Trophoblast cell (in vitro differentiated cells and primary cell): ENCODE results near the gene KCNJ18.
"Not testable (repeated sequence)": the region's sequence is repeated elsewhere in the genome, so short reads cannot be mapped to it uniquely, and the experiment has no call there.

Source experiments
- DNase-seq, 2 donors: peaks; one replicate each; pipeline ENCODE4 v3.0.0-alpha.2; 2016
- H2AFZ ChIP-seq: 2 replicates; pipeline ENCODE4 v1.6.1; 2013; ENCODE audit warnings: low read length, moderate library complexity, mild to moderate bottlenecking; ENCODE audit not compliant: insufficient read depth, poor library complexity
- H2AK5ac ChIP-seq: 2 replicates; pipeline ENCODE4 v1.6.1; 2013; ENCODE audit warnings: mild to moderate bottlenecking, low read length
- H2BK120ac ChIP-seq: 2 replicates; pipeline ENCODE4 v1.6.1; 2013; ENCODE audit warnings: low read length, mild to moderate bottlenecking, moderate library complexity; ENCODE audit not compliant: insufficient read depth, poor library complexity
- H2BK12ac ChIP-seq: 2 replicates; pipeline ENCODE4 v1.6.1; 2013; ENCODE audit warnings: mild to moderate bottlenecking, low read length, moderate library complexity
- H2BK5ac ChIP-seq: 2 replicates; pipeline ENCODE4 v1.6.1; 2013; ENCODE audit warnings: low read length, low read depth, moderate library complexity, mild to moderate bottlenecking; ENCODE audit not compliant: poor library complexity
- H3K14ac ChIP-seq: 2 replicates; pipeline ENCODE4 v1.6.1; 2013; ENCODE audit warnings: mild to moderate bottlenecking, low read length
- H3K18ac ChIP-seq: 2 replicates; pipeline ENCODE4 v1.6.1; 2013; ENCODE audit warnings: mild to moderate bottlenecking, low read length
- H3K23ac ChIP-seq: 2 replicates; pipeline ENCODE4 v1.6.1; 2013; ENCODE audit warnings: low read length
- H3K27ac ChIP-seq: 2 replicates; pipeline ENCODE4 v1.5.1; 2013; ENCODE audit warnings: low read depth, mild to moderate bottlenecking, inconsistent platforms, low read length, moderate library complexity
- H3K27me3 ChIP-seq: 2 replicates; pipeline ENCODE4 v1.6.1; 2013; ENCODE audit warnings: inconsistent platforms, mild to moderate bottlenecking, low read length, moderate library complexity; ENCODE audit not compliant: insufficient read depth
- H3K36me3 ChIP-seq, 2 experiments: 1 replicate in 1 of 2; 2 replicates in 1 of 2; pipeline ENCODE4 v1.6.1; 2013; ENCODE audit warnings: low read length in 2 of 2, mild to moderate bottlenecking in 2 of 2, moderate library complexity in 1 of 2; ENCODE audit not compliant: insufficient read depth in 2 of 2, control insufficient read depth in 1 of 2
- H3K4ac ChIP-seq: 2 replicates; pipeline ENCODE4 v1.6.1; 2013; ENCODE audit warnings: low read depth, mild to moderate bottlenecking, low read length, moderate library complexity
- H3K4me1 ChIP-seq, 2 experiments: 1 replicate in 1 of 2; 2 replicates in 1 of 2; pipeline ENCODE4 v1.6.1; 2013; ENCODE audit warnings: low read length in 2 of 2, mild to moderate bottlenecking in 2 of 2, moderate library complexity in 1 of 2; ENCODE audit not compliant: insufficient read depth in 2 of 2, control insufficient read depth in 1 of 2
- H3K4me2 ChIP-seq: 2 replicates; pipeline ENCODE4 v1.6.1; 2013; ENCODE audit warnings: inconsistent platforms, mild to moderate bottlenecking, low read length, moderate library complexity
- H3K4me3 ChIP-seq: 2 replicates; pipeline ENCODE4 v1.5.1; 2013; ENCODE audit warnings: mild to moderate bottlenecking, low read depth, low read length, inconsistent platforms
- H3K79me1 ChIP-seq: one replicate; pipeline ENCODE4 v1.6.1; 2013; ENCODE audit warnings: low read length
- H3K79me2 ChIP-seq: 2 replicates; pipeline ENCODE4 v1.6.1; 2013; ENCODE audit warnings: low read length, mild to moderate bottlenecking; ENCODE audit not compliant: control insufficient read depth, insufficient read depth, poor library complexity
- H3K9ac ChIP-seq: 2 replicates; pipeline ENCODE4 v1.6.1; 2013; ENCODE audit warnings: mild to moderate bottlenecking, low read length
- H3K9me3 ChIP-seq: 2 replicates; pipeline ENCODE4 v1.6.1; 2013; ENCODE audit warnings: low read depth, mild to moderate bottlenecking, control low read depth, inconsistent platforms, low read length; ENCODE audit not compliant: insufficient read depth
- H4K12ac ChIP-seq: 2 replicates; pipeline ENCODE4 v1.6.1; 2013; ENCODE audit warnings: low read depth, mild to moderate bottlenecking, low read length, moderate library complexity
- H4K8ac ChIP-seq: 2 replicates; pipeline ENCODE4 v1.6.1; 2013; ENCODE audit warnings: low read depth, mild to moderate bottlenecking, low read length, moderate library complexity
- H4K91ac ChIP-seq: one replicate; pipeline ENCODE4 v1.6.1; 2013; ENCODE audit warnings: low read depth, mild to moderate bottlenecking, low read length, moderate library complexity
- WGBS: extraction: QIAGEN DNeasy Blood & Tissue Kit; methylation state at CpG from one replicate; pipeline ENCODE4 v1.1.7; 2013; ENCODE audit warnings: missing lambda C conversion rate; ENCODE audit not compliant: insufficient read length, insufficient coverage; ENCODE audit errors: extremely low coverage; 5-methylcytosine and 5-hydroxymethylcytosine counted together

The KCNJ18 gene

DNA sequence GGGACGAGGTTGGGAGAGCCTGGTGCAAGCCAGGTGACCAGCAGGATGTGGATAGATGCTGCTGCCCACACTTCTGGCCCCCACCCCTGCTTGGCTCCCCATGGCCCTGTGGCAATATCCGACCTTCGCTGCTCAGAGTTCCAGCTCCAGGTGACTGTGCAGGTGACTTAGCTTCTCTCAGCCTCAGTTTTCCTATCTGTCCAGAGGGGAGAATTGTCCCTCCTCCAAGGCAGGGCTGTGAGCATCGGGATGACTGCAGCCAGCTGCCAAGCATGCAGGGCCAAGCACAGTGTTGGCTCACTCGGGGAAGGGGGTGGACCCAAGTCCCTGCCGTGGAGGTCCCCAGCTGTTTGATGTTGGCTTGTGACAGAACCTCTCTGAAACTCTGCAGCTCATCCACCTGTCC, 1.1 kb downstream of the KCNJ18 start:
- not testable (repeated sequence) for H4K12ac ChIP-seq, H3K4me1 ChIP-seq, H3K9ac ChIP-seq, H3K4me3 ChIP-seq, H3K27me3 ChIP-seq, H2AFZ ChIP-seq, H3K4ac ChIP-seq, H3K27ac ChIP-seq, H3K14ac ChIP-seq, H2BK5ac ChIP-seq, H2BK12ac ChIP-seq, H3K18ac ChIP-seq, H3K36me3 ChIP-seq, DNase-seq, H3K79me2 ChIP-seq, H3K79me1 ChIP-seq, H3K4me2 ChIP-seq, H4K91ac ChIP-seq, H4K8ac ChIP-seq, H3K23ac ChIP-seq, H2BK120ac ChIP-seq, H2AK5ac ChIP-seq
- peaks cover 54% of the 10 kb centered on the region for H3K9me3 ChIP-seq
- WGBS = no CpG with 5 or more reads among the region's 6 CpGs

DNA sequence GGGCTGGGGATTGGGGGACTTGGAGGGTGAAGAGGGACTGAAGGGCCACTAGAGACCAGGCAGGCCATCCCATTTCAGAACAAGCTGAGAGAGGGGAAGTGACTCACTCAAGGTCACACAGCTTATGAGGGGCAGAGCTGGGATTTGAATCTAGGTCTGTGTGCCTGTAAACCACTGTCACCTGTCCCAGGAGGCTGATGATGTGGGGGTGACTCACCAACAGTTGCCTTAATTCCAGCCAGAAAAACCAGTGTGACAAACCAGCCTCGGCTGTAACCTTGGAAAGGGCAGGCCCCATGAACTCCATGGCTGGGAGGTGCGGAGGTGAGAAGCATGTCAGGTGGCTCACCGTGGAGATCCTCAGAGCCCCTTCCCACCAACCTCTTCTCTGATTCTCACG, 1.6 kb downstream of the KCNJ18 start:
- not testable (repeated sequence) for H3K9ac ChIP-seq, H4K8ac ChIP-seq, H3K14ac ChIP-seq, H3K4me2 ChIP-seq, H4K12ac ChIP-seq, H3K23ac ChIP-seq, H3K4me1 ChIP-seq, H2BK120ac ChIP-seq, DNase-seq, H2BK5ac ChIP-seq, H3K79me2 ChIP-seq, H3K27me3 ChIP-seq, H3K27ac ChIP-seq, H4K91ac ChIP-seq, H2AK5ac ChIP-seq, H3K4me3 ChIP-seq, H3K4ac ChIP-seq, H2AFZ ChIP-seq, H2BK12ac ChIP-seq, H3K36me3 ChIP-seq, H3K18ac ChIP-seq, H3K79me1 ChIP-seq
- no CpG with 5 or more reads among the region's 4 CpGs for WGBS
- H3K9me3 ChIP-seq = peaks cover 54% of the 10 kb centered on the region

DNA sequence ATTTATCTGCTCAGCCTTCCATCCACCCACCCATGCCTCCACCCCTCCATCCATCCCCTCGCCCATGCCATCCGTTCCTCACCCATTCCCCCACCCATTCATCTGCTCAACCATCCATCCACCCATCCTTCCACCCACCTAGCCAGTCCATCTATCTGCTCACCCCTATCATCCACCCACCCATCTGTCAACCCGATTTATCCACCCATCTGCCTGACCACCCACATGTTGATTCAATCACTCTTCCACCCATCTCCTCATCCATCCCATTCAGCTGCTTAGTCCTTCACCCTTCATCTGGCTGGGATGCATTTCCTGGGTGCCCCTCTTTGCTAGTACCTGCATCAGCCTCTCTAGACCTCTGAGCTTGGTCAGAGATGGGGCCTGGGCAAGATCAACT, 3.9 kb downstream of the KCNJ18 start:
- not testable (repeated sequence) for H2BK5ac ChIP-seq, H4K8ac ChIP-seq, H3K36me3 ChIP-seq, H2AFZ ChIP-seq, H3K27ac ChIP-seq, H3K9ac ChIP-seq, H2AK5ac ChIP-seq, H2BK12ac ChIP-seq, H4K91ac ChIP-seq, H3K4me2 ChIP-seq, H3K27me3 ChIP-seq, H3K4ac ChIP-seq, H3K4me3 ChIP-seq, H2BK120ac ChIP-seq, H3K18ac ChIP-seq, H4K12ac ChIP-seq, DNase-seq, H3K23ac ChIP-seq, H3K4me1 ChIP-seq, H3K79me1 ChIP-seq, H3K14ac ChIP-seq, H3K79me2 ChIP-seq
- H3K9me3 ChIP-seq = peaks cover 53% of the 10 kb centered on the region
- WGBS = no CpG with 5 or more reads among the region's 3 CpGs

DNA sequence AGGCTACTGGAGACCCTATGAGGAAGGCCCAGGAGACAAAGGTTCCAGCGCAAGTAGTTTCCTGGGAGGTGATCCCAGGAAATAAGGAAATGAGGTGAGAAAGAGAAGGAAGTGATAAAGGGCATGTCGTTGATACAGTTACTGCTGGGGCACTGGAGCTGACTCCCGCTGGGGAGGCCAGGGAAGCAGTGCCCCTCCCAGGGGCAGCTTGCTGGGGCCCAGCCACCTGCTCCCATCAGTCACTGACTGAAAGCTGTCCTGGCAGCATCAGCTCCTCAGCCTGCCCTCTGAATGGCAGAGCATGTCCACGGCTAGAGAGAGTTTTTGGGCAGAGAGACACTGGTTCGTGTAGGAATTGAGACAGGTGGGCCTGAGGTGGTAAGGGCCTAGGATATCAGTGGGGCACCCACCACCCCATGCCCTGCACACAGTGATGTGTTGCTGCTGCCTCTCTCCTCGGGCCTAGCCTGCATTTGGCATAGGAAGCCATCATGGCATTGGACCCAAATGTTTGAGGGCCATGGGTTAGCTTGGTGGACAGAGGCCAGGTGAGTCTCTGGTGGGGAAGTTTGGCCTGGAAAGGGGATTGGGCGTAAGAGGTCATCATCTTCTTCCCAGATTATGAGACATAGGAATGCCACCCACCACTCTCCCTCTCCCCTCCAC, 4.7 kb downstream of the KCNJ18 start:
- not testable (repeated sequence) for H2BK120ac ChIP-seq, H2AFZ ChIP-seq, H3K4ac ChIP-seq, H2BK5ac ChIP-seq, H3K4me1 ChIP-seq, H4K91ac ChIP-seq, H2AK5ac ChIP-seq, DNase-seq, H3K27ac ChIP-seq, H3K4me2 ChIP-seq, H3K9ac ChIP-seq, H3K79me2 ChIP-seq, H3K14ac ChIP-seq, H4K12ac ChIP-seq, H3K4me3 ChIP-seq, H2BK12ac ChIP-seq, H3K36me3 ChIP-seq, H3K27me3 ChIP-seq, H4K8ac ChIP-seq, H3K79me1 ChIP-seq, H3K23ac ChIP-seq, H3K18ac ChIP-seq
- WGBS = no CpG with 5 or more reads among the region's 7 CpGs
- peaks cover 52% of the 10 kb centered on the region for H3K9me3 ChIP-seq
